SH-SY5Y (cell line): ENCODE data around the gene BORCS5.

Experiments
- GATA2 ChIP-seq: IDR thresholded peaks from 2 replicates; pipeline ENCODE4 v1.6.1; 2011; ENCODE audit warnings: mild to moderate bottlenecking, low read depth, low read length
- GATA3 ChIP-seq: IDR thresholded peaks from 2 replicates; pipeline ENCODE4 v1.6.1; 2011; ENCODE audit warnings: low read depth, mild to moderate bottlenecking, low read length, moderate library complexity

DNA sequence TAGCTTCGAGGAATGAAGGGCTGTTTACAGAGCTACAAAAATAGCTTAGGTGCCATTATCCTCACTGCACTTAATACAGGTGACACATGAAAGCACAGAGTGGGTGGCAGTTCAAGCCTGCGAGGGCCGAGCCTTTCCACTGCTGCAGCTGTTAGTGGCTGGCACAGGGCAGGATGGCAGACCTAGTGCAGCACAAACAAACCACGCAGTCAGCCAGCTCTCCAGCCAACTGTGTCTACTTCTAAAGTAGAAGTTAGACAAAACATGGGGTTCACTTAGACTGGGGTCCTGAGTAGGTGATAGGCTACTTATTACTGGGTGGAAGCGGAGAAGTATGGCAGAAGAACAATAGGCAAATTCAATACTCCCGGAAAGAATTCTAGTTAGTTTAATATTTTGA lies 110.4 kb downstream of the BORCS5 start:
- TF ChIP-seq GATA2 (no peak), GATA3 (no peak)
